GM18951 (cell line): ENCODE measurements around the gene URM1.

Source experiments
- POLR2A ChIP-seq: IDR thresholded peaks from 4 replicates; pipeline ENCODE4 v1.6.1; 2011; ENCODE audit warnings: mild to moderate bottlenecking; ENCODE audit not compliant: insufficient read length, insufficient read depth; ENCODE audit errors: extremely low read depth
- in situ Hi-C: fragments of 300-500 bp; cut with MboI; formaldehyde crosslinking; loops from one replicate; pipeline ENCODE4 v1.12.0; 2022; ENCODE audit warnings: low sequenced_read_pairs, mixed read lengths, inconsistent platforms; ENCODE audit not compliant: unreplicated experiment

The URM1 gene

GRCh38 chr9:128385496-128386460, 14.6 kb downstream of the URM1 start:
- in situ Hi-C loops = no loop called here
- TF ChIP-seq POLR2A = no peak

GRCh38 chr9:128388150-128388549, 17.0 kb downstream of the URM1 start:
- no peak for TF ChIP-seq POLR2A
- in situ Hi-C loops = no loop called here

- no peak for TF ChIP-seq POLR2A
- in situ Hi-C loops = no loop called here
Measured at GRCh38 chr9:128389395-128390149, 18.4 kb downstream of the URM1 start.

- in situ Hi-C loops = no loop called here
- TF ChIP-seq POLR2A = no peak
Measured at GRCh38 chr9:128390150-128390812, 19.1 kb downstream of the URM1 start.

GRCh38 chr9:128390813-128391711, 19.9 kb downstream of the URM1 start:
- in situ Hi-C loops = no loop called here
- TF ChIP-seq POLR2A = no peak

GRCh38 chr9:128391956-128392301, 20.8 kb downstream of the URM1 start:
- in situ Hi-C loops = no loop called here
- no peak for TF ChIP-seq POLR2A

GRCh38 chr9:128392302-128393144, 21.3 kb downstream of the URM1 start:
- in situ Hi-C loops = no loop called here
- TF ChIP-seq POLR2A = no peak

- in situ Hi-C loops = no loop called here
- no peak for TF ChIP-seq POLR2A
Measured at GRCh38 chr9:128393145-128393775, 22.1 kb downstream of the URM1 start.

- no peak for TF ChIP-seq POLR2A
- in situ Hi-C loops = no loop called here
Measured at GRCh38 chr9:128393970-128394369, 22.8 kb downstream of the URM1 start.

GRCh38 chr9:128394379-128395168, 23.4 kb downstream of the URM1 start:
- in situ Hi-C loops = no loop called here
- no peak for TF ChIP-seq POLR2A
